Astrocyte of the hippocampus (primary cell): ENCODE data around the gene NAGK.

Experiments used
- DNase-seq: peaks from one replicate; pipeline ENCODE4 v3.0.0; 2011; ENCODE audit warnings: low read depth, low spot score

NAGK gene

DNA sequence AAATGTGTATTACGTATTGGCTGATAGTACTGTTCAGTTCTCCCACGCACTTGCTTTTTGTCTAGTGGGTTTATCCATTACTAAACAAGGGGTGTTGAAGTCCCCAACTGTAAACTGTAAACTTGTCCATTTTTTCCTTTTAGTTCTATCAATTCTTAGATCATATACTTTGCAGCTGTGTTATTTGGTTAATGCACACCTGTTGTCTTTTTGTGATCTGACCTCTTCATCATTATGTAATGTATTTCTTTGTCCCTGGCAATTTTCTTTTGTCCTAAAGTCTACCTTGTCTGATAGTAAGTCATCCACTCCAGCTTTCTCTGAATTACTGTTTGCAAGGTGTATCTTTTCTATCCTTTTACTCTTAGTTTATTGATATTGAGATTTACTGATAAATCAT is 39.6 kb downstream of the NAGK start:
- DNase-seq, result no peak

DNA sequence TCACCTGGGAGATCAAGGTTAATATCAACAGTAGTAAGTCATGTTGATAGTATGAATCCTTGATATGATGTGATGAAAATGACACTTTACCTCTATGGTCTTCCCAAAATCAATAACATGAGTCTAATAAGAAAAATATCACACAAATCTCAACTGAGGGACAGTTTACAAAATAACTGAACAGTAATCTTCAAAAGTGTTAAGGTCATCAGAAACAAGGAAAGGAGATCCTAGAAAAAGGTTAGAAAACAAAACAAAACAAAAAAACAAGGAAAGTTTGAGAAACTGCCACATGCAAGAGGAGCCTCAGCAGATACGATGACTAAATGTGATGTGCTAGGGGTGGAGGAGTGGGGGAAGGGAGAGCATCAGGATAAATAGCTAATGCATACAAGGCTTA is 45.4 kb downstream of the NAGK start:
- no peak for DNase-seq

GRCh38 chr2:71117063-71117462 is 48.6 kb downstream of the NAGK start:
- no peak for DNase-seq

DNA sequence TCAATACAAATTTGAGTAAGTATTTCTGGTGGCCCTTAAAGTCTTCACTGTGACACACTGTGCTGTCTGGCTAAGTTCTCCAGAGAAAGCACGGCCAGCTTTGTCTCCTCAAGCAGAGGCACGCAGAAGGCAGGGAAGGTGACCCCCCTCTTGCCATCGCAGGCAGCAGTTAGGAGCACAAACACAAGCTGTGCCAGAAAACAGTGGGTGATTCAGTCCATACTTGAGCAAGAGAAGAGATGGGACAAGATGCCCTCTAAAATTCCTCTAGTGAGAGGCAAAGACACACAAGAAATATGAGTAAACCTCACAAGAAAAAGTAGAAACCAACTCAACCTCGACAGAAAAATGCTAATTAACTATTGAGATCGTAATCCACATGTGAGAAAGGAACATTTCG is 51.7 kb downstream of the NAGK start:
- no peak for DNase-seq

DNA sequence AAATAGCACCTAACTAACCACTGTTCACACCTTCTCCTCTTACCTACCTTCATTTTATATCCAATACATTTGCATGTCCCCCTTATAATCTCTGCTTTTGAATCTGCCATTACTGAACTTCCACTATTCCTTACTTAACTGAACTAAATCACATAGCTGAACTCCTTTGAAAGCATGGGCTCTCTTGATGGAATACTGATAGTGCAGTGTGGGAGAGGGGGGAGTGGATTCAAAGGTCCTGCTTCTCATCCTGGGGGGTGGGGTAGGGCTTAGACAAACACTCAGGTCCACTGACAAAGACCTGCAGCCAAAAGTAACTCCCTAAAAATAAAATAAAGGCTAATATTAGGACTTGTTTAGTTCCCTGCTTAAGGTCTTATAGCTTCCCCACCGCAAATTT is 53.0 kb downstream of the NAGK start:
- DNase-seq, result no peak

DNA sequence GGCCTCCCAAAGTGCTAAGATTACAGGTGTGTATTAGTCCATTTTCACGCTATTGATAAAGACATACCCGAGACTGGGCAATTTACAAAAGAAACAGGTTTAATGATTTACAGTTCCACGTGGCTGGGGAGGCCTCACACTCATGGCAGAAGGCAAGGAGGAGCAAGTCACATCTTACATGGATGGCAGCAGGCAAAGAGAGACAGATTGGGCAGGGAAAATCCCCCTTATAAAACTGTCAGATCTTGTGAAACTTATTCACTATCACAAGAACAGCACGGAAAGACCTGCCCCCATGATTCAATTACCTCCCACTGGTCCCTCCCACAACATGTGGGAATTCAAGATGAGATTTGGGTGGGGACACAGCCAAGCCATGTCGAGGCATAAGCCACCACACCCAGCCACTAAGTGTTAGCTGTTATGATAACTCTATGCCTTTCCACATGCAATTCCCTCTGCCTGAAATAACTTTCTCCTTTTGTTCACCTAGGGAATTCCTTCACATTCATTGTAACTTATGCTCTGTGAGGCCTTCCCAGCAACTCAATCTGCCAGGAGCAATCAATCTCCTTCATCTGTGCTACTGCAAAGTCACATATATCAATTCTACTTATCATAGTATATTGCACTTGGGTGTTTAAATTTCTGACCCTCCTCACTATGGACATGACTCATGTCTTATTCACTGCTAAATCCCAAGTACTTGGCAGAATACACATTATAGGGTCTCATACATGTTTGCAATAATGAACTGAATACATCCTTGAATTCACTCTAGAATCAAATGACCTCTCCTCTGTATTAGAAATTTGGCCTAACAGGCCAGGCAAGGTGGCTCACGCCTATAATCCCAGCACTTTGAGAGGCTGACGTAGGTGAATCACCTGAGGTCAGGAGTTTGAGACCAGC is 54.2 kb downstream of the NAGK start:
- DNase-seq, result no peak

GRCh38 chr2:71125506-71126294 is 57.3 kb downstream of the NAGK start:
- DNase-seq, result no peak

GRCh38 chr2:71126957-71127356 is 58.5 kb downstream of the NAGK start:
- no peak for DNase-seq
